ENCODE measurements around the gene NFIB.

Gene NFIB

DNA sequence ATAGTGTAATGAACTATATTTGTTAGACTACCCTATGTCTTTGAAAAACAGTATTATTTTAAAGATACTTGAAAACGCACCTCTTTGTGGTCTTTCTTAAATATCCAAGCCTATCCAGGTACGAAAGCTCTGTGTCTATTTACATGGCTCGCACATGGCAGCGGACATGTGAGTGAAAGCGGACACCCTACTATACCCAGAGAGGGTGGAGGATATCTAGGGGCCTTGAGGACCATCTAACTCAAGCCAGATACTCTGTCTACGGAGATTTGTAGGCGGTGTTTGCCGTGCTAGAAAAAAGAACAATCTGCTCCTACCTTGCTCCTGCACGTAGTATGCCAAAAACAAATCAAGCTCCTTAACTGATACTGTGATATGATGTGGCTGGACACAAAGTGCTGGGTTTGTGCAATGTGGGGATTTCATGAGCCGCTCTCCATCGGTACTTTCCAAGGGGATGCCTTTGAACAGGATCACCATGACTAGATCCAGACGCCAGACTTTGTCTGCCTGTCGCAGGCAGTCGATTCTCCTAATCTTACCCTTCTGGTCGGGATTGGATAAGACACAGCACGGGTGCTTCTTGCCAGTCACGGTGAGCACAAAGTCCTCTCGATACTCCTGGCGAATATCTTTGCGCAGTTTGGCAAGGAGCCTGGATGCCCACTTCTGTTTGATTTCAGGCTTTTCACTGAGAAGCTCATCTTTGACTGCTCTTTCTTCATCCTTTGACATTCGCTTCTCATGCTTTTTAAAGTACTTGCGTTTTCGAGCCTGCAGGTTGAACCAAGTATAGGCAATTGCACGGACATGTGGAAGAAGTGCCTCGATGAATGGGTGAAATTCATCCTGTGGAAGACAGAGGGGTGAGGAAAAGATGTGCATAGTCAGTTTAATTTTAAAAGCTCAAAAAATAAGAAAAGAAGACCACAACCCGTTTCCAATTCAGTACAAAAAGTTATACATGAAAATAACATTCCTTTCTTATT, 7.0 kb downstream of the NFIB start:
- TF ChIP-seq EZH2 (optimal IDR thresholded peaks at IDR 0.05; ENCODE audit: low read depth, low read length), result no peak
- TF ChIP-seq, protein P1, sequence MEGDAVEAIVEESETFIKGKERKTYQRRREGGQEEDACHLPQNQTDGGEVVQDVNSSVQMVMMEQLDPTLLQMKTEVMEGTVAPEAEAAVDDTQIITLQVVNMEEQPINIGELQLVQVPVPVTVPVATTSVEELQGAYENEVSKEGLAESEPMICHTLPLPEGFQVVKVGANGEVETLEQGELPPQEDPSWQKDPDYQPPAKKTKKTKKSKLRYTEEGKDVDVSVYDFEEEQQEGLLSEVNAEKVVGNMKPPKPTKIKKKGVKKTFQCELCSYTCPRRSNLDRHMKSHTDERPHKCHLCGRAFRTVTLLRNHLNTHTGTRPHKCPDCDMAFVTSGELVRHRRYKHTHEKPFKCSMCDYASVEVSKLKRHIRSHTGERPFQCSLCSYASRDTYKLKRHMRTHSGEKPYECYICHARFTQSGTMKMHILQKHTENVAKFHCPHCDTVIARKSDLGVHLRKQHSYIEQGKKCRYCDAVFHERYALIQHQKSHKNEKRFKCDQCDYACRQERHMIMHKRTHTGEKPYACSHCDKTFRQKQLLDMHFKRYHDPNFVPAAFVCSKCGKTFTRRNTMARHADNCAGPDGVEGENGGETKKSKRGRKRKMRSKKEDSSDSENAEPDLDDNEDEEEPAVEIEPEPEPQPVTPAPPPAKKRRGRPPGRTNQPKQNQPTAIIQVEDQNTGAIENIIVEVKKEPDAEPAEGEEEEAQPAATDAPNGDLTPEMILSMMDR (IDR thresholded peaks at IDR 0.05; ENCODE audit: low read length), result no peak
- no peak for TF ChIP-seq EZH2phosphoT487 (IDR thresholded peaks at IDR 0.05; ENCODE audit: low read length)
- Histone ChIP-seq H3K27ac (ENCODE audit: low read length) (no peak overlapping the region), H3K4me1 (ENCODE audit: low read length) (no peaks in the 10 kb centered on the region), H3K79me2 (ENCODE audit: low read length) (no peaks in the 10 kb centered on the region), H3K9me2 (replicated peaks; ENCODE audit: insufficient read depth, low read length) (no peaks in the 10 kb centered on the region), H3K36me3 (replicated peaks; ENCODE audit: insufficient read depth, low read length) (no peaks in the 10 kb centered on the region), H2AFZ (ENCODE audit: low read length) (no peak overlapping the region), H3F3A (ENCODE audit: insufficient read depth, low read length) (no peaks in the 10 kb centered on the region), H3K9me3 (replicated peaks; ENCODE audit: insufficient read depth, low read length) (no peaks in the 10 kb centered on the region), H3K9ac (ENCODE audit: low read length) (no peak overlapping the region), H3K4me3 (ENCODE audit: low read length) (no peak overlapping the region), H3K4me2 (ENCODE audit: low read depth, low read length) (no peak overlapping the region), H4K20me1 (ENCODE audit: insufficient read depth, low read length) (no peaks in the 10 kb centered on the region), H3K27me3 (replicated peaks; ENCODE audit: insufficient read depth, low read length) (no peaks in the 10 kb centered on the region)
- DNase-seq, result no peak

DNA sequence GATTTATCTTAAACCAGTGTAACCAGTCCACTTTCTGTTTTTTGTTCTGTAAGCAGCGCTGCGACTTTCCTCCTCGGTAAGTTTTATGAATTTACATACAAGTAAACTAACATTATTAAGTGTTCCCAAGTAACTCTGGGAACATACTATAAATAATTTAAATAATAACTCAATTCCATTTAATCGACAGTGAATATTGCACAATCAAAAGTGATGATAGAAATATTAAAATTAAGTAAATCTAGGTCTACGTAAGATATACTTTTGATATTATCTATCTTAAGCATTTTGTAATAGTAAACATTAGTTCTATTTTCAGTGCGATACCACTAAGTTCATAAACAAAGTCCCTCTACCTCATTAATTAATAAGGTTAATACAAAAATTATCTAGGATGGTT, 7.8 kb downstream of the NFIB start:
- Histone ChIP-seq H2AFZ (ENCODE audit: low read length) (no peak overlapping the region), H3K4me2 (ENCODE audit: low read depth, low read length) (no peak overlapping the region), H3K4me3 (ENCODE audit: low read length) (no peak overlapping the region), H3K9me3 (replicated peaks; ENCODE audit: insufficient read depth, low read length) (no peaks in the 10 kb centered on the region), H3F3A (ENCODE audit: insufficient read depth, low read length) (no peaks in the 10 kb centered on the region), H4K20me1 (ENCODE audit: insufficient read depth, low read length) (no peaks in the 10 kb centered on the region), H3K27me3 (replicated peaks; ENCODE audit: insufficient read depth, low read length) (no peaks in the 10 kb centered on the region), H3K9ac (ENCODE audit: low read length) (no peak overlapping the region), H3K27ac (ENCODE audit: low read length) (no peak overlapping the region), H3K79me2 (ENCODE audit: low read length) (no peaks in the 10 kb centered on the region), H3K9me2 (replicated peaks; ENCODE audit: insufficient read depth, low read length) (no peaks in the 10 kb centered on the region), H3K4me1 (ENCODE audit: low read length) (no peaks in the 10 kb centered on the region), H3K36me3 (replicated peaks; ENCODE audit: insufficient read depth, low read length) (no peaks in the 10 kb centered on the region)
- DNase-seq, result no peak
- TF ChIP-seq EZH2phosphoT487 (IDR thresholded peaks at IDR 0.05; ENCODE audit: low read length) (no peak), EZH2 (optimal IDR thresholded peaks at IDR 0.05; ENCODE audit: low read depth, low read length) (no peak)
- TF ChIP-seq, protein P1 (IDR thresholded peaks at IDR 0.05; ENCODE audit: low read length), result no peak

DNA sequence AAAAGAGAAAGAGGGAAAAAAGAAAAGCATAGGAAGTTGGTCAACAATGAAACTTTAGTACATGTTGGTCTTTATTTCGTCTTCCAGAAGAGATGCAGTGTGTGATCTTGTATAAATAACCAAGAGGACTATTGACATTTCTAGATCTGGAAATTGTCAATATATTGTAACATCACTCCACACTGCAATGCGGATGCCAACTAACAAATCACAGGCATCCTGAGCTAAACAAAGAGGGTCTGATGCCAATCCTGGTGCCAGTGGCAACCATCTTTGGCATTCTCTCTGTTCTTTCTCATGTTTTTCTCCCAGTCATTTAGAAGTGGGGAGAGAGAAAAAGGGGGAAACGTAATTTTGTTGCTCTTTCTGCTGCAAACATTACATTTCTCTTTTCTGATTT, 9.7 kb downstream of the NFIB start:
- H3K9ac ChIP-seq (ENCODE audit: low read length), result no peak overlapping the region
- H3K9me3 ChIP-seq (replicated peaks; ENCODE audit: insufficient read depth, low read length), result no peaks in the 10 kb centered on the region
- H3K4me1 ChIP-seq (ENCODE audit: low read length), result no peaks in the 10 kb centered on the region
- no peaks in the 10 kb centered on the region for H4K20me1 ChIP-seq (ENCODE audit: insufficient read depth, low read length)
- H3K4me2 ChIP-seq (ENCODE audit: low read depth, low read length), result no peak overlapping the region
- no peaks in the 10 kb centered on the region for H3K79me2 ChIP-seq (ENCODE audit: low read length)
- DNase-seq, result no peak
- H3K9me2 ChIP-seq (replicated peaks; ENCODE audit: insufficient read depth, low read length), result no peaks in the 10 kb centered on the region
- no peaks in the 10 kb centered on the region for H3K36me3 ChIP-seq (replicated peaks; ENCODE audit: insufficient read depth, low read length)
- TF ChIP-seq EZH2phosphoT487 (IDR thresholded peaks at IDR 0.05; ENCODE audit: low read length), result no peak
- TF ChIP-seq, protein P1 (IDR thresholded peaks at IDR 0.05; ENCODE audit: low read length), result no peak
- no peak for TF ChIP-seq EZH2 (optimal IDR thresholded peaks at IDR 0.05; ENCODE audit: low read depth, low read length)
- no peaks in the 10 kb centered on the region for H3F3A ChIP-seq (ENCODE audit: insufficient read depth, low read length)
- H3K27ac ChIP-seq (ENCODE audit: low read length), result no peak overlapping the region
- no peak overlapping the region for H3K4me3 ChIP-seq (ENCODE audit: low read length)
- H2AFZ ChIP-seq (ENCODE audit: low read length), result no peak overlapping the region
- no peaks in the 10 kb centered on the region for H3K27me3 ChIP-seq (replicated peaks; ENCODE audit: insufficient read depth, low read length)
